WTC11 (cell line): ENCODE measurements around the gene KRT82. TPM values are rescaled to one million over a fixed set of nuclear protein-coding genes. Genes with fewer than 3 reads are reported as not detected.

Experiments used
- ATAC-seq: fragments of 200-7000 bp; cut with Tn5 transposase; 2 replicates; pipeline ENCODE4 v1.10.0; 2021; ENCODE audit warnings: mild to moderate bottlenecking, moderate library complexity
- Bru-seq: library from RNA; stranded (reverse); fragments of 400-500 nt; gene quantifications from one replicate; lab custom pipeline; 2021; lab: Mats Ljungman, UMichigan
- CTCF ChIA-PET: fragments of 300-600 bp; sonication (Branson Sonifier 250); formaldehyde crosslinking; loops from one replicate; lab custom pipeline; 2021; ENCODE audit warnings: antibody characterized with exemption; lab: Charles Lee
- POLR2A ChIA-PET: fragments of 350-600 bp; sonication (Branson Sonifier 250); formaldehyde crosslinking; loops from one replicate; lab custom pipeline; 2021; ENCODE audit warnings: antibody characterized with exemption; lab: Charles Lee
- DNase-seq: peaks from one replicate; pipeline ENCODE4 v3.0.0; 2021; ENCODE audit warnings: low spot score
- H3K27ac Mint-ChIP-seq: 2 replicates; pipeline ENCODE4 v1.8.0; 2021; ENCODE audit warnings: mixed read lengths
- H3K27me3 Mint-ChIP-seq: 2 replicates; pipeline ENCODE4 v1.8.0; 2021; ENCODE audit warnings: low read depth, mild to moderate bottlenecking, moderate library complexity, mixed read lengths
- H3K36me3 Mint-ChIP-seq: 2 replicates; pipeline ENCODE4 v1.8.0; 2021; ENCODE audit warnings: mixed read lengths
- H3K4me1 Mint-ChIP-seq: 2 replicates; pipeline ENCODE4 v1.8.0; 2022; ENCODE audit warnings: mixed read lengths
- H3K4me3 Mint-ChIP-seq: 2 replicates; pipeline ENCODE4 v1.8.0; 2021; ENCODE audit warnings: mild to moderate bottlenecking, moderate library complexity, mixed read lengths
- H3K9me3 Mint-ChIP-seq: 2 replicates; pipeline ENCODE4 v1.8.0; 2021; ENCODE audit warnings: mixed read lengths
- ATF1 ChIP-seq: sonication (generic); formaldehyde crosslinking; IDR thresholded peaks from 2 replicates; pipeline ENCODE4 v1.8.1; 2023; ENCODE audit warnings: mild to moderate bottlenecking, moderate library complexity, missing genetic modification reagents
- CREB1 ChIP-seq: sonication (generic); formaldehyde crosslinking; IDR thresholded peaks from 2 replicates; pipeline ENCODE4 v1.8.0; 2023; ENCODE audit warnings: mild to moderate bottlenecking, missing genetic modification reagents
- ESRRA ChIP-seq: sonication (generic); formaldehyde crosslinking; IDR thresholded peaks from 2 replicates; pipeline ENCODE4 v1.8.1; 2022; ENCODE audit warnings: mild to moderate bottlenecking, missing genetic modification reagents, borderline replicate concordance
- ETV6 ChIP-seq: sonication (generic); formaldehyde crosslinking; IDR thresholded peaks from 2 replicates; pipeline ENCODE4 v1.8.1; 2022; ENCODE audit warnings: mild to moderate bottlenecking, missing genetic modification reagents
- FOXJ3 ChIP-seq: sonication (generic); formaldehyde crosslinking; IDR thresholded peaks from 2 replicates; pipeline ENCODE4 v1.9.0; 2021; ENCODE audit warnings: missing genetic modification reagents, mild to moderate bottlenecking, borderline replicate concordance
- FOXP1 ChIP-seq: sonication (generic); formaldehyde crosslinking; IDR thresholded peaks from 2 replicates; pipeline ENCODE4 v1.8.0; 2022; ENCODE audit warnings: missing genetic modification reagents, mild to moderate bottlenecking, moderate library complexity, borderline replicate concordance
- HMGA2 ChIP-seq: fragments of 250-450 bp; sonication (Bioruptor Pico); IDR thresholded peaks from 2 replicates; pipeline ENCODE4 v1.4.0; 2021; ENCODE audit warnings: mild to moderate bottlenecking, moderate library complexity
- IRF2 ChIP-seq: sonication (generic); formaldehyde crosslinking; IDR thresholded peaks from 2 replicates; pipeline ENCODE4 v1.8.0; 2022; ENCODE audit warnings: low read depth, missing genetic modification reagents, borderline replicate concordance
- NFATC4 ChIP-seq: fragments of 250-450 bp; sonication (Bioruptor Pico); IDR thresholded peaks from 2 replicates; pipeline ENCODE4 v1.9.0; 2021; ENCODE audit warnings: mild to moderate bottlenecking
- NFE2L1 ChIP-seq: sonication (generic); formaldehyde crosslinking; IDR thresholded peaks from 2 replicates; pipeline ENCODE4 v1.8.1; 2023; ENCODE audit warnings: missing genetic modification reagents
- NR1H2 ChIP-seq: sonication (generic); formaldehyde crosslinking; IDR thresholded peaks from 2 replicates; pipeline ENCODE4 v1.9.0; 2021; ENCODE audit warnings: mild to moderate bottlenecking, moderate library complexity, missing genetic modification reagents
- NR3C1 ChIP-seq: sonication (generic); formaldehyde crosslinking; conservative IDR thresholded peaks from 2 replicates; pipeline ENCODE4 v1.8.1; 2023; ENCODE audit warnings: low read depth, mild to moderate bottlenecking, missing genetic modification reagents
- RELA ChIP-seq: sonication (generic); formaldehyde crosslinking; IDR thresholded peaks from 2 replicates; pipeline ENCODE4 v1.8.1; 2022; ENCODE audit warnings: missing genetic modification reagents, mild to moderate bottlenecking, borderline replicate concordance
- SOX15 ChIP-seq: fragments of 250-450 bp; sonication (Bioruptor Pico); IDR thresholded peaks from 2 replicates; pipeline ENCODE4 v1.9.0; 2021; ENCODE audit warnings: mild to moderate bottlenecking
- SP1 ChIP-seq: sonication (generic); formaldehyde crosslinking; conservative IDR thresholded peaks from 2 replicates; pipeline ENCODE4 v1.8.1; 2022; ENCODE audit warnings: missing genetic modification reagents
- ZNF416 ChIP-seq: fragments of 250-450 bp; sonication (Bioruptor Pico); IDR thresholded peaks from 2 replicates; pipeline ENCODE4 v1.9.0; 2021; ENCODE audit warnings: mild to moderate bottlenecking, inconsistent platforms
- ZNF423 ChIP-seq: fragments of 250-450 bp; sonication (Bioruptor Pico); IDR thresholded peaks from 2 replicates; pipeline ENCODE4 v2.1.2; 2022; ENCODE audit warnings: mild to moderate bottlenecking, moderate library complexity
- long read RNA-seq, 3 experiments: library from RNA in 1 of 3; library from capped mRNA in 1 of 3; library from polyadenylated mRNA in 1 of 3; unstranded in 2 of 3; stranded (forward) in 1 of 3; transcript quantifications; one replicate each; pipeline ENCODE4 v2.0.0, GENCODE V29; 2021
- total RNA-seq: library from RNA; stranded (reverse); gene quantifications from 3 replicates; pipeline ENCODE4 v1.2.3, GENCODE V29; 2021
- TF ChIP-seq, protein P1 (sequence below): sonication (generic); formaldehyde crosslinking; IDR thresholded peaks from 2 replicates; pipeline ENCODE4 v1.8.1; 2022; ENCODE audit warnings: mild to moderate bottlenecking, missing genetic modification reagents, moderate library complexity, borderline replicate concordance
- TF ChIP-seq, protein P2 (sequence below): sonication (generic); formaldehyde crosslinking; IDR thresholded peaks from 2 replicates; pipeline ENCODE4 v1.8.1; 2023; ENCODE audit warnings: mild to moderate bottlenecking, missing genetic modification reagents, borderline replicate concordance
- TF ChIP-seq, protein P3 (sequence below): fragments of 250-450 bp; sonication (Bioruptor Pico); IDR thresholded peaks from 2 replicates; pipeline ENCODE4 v1.9.0; 2021; ENCODE audit warnings: moderate library complexity, mild to moderate bottlenecking, inconsistent platforms, borderline replicate concordance
- TF ChIP-seq, protein P4 (sequence below): sonication (generic); formaldehyde crosslinking; IDR thresholded peaks from 2 replicates; pipeline ENCODE4 v1.8.1; 2022; ENCODE audit warnings: low read depth, missing genetic modification reagents, borderline replicate concordance
- TF ChIP-seq, protein P5 (sequence below): sonication (generic); formaldehyde crosslinking; IDR thresholded peaks from 2 replicates; pipeline ENCODE4 v1.8.1; 2022; ENCODE audit warnings: missing genetic modification reagents, borderline replicate concordance

The KRT82 gene
- total RNA-seq (not detected in 3 replicates), Bru-seq, nascent RNA (not detected)
- long read RNA-seq, experiment 1, result 0 reads
- long read RNA-seq, experiment 2, result 0 reads
- long read RNA-seq, experiment 3, result 0 reads

DNA sequence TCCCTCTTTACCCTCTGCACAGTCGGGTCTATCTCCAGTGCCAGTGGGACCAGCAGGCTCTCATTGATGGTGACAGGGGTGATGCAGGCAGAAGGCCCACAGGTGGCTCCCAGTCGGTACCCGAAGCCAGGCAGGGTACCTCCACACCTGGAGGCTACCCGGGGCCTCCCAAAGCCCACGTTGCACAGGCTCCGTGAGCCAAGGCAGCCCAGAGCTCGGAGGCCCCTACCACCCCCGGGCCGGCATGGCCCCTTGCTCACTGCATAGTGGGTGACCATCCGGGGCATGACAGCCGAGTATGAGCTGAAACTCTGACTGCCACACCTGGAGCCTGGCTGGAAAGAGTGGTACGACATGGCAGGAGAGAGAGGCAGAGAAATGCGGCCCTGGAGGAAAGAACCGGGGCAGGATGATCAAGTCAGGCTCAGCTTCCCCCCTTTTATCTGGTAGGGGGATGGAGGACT lies at the start of gene KRT82:
TSS of gene KRT82 (minus strand) at position 414 of the 464 bp plus-strand sequence. CDS start at position 356, 58 bp downstream.
- POLR2A ChIA-PET, result no interaction called here
- no peaks in the 10 kb centered on the region; the same call in 1 of the 2 replicates for H3K27me3 Mint-ChIP-seq
- ATAC-seq, result no peak
- peaks cover 4% of the 10 kb centered on the region for H3K36me3 Mint-ChIP-seq
- H3K9me3 Mint-ChIP-seq, result peaks cover 11% of the 10 kb centered on the region
- H3K27ac Mint-ChIP-seq, result no peak within 1 kb of the TSS
- no peak for TF ChIP-seq FOXJ3
- TF ChIP-seq, protein P1, sequence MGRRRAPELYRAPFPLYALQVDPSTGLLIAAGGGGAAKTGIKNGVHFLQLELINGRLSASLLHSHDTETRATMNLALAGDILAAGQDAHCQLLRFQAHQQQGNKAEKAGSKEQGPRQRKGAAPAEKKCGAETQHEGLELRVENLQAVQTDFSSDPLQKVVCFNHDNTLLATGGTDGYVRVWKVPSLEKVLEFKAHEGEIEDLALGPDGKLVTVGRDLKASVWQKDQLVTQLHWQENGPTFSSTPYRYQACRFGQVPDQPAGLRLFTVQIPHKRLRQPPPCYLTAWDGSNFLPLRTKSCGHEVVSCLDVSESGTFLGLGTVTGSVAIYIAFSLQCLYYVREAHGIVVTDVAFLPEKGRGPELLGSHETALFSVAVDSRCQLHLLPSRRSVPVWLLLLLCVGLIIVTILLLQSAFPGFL (CRISPR knock-in tag), result no peak
- no peak for TF ChIP-seq ZNF423
- no peak for TF ChIP-seq CREB1 (CRISPR knock-in tag)
- no peak for TF ChIP-seq ATF1 (CRISPR knock-in tag)
- no peak for TF ChIP-seq SP1 (CRISPR knock-in tag)
- TF ChIP-seq NR3C1 (CRISPR knock-in tag), result no peak
- TF ChIP-seq, all 79 proteins: peak for 0
- CTCF ChIA-PET, result interaction anchor here (0.6 to 1.6 kb wide), 2 partner anchors 10 to 463 kb away, joined by 3 to 8 read pairs; no protein-coding TSS in a partner anchor
- Mint-ChIP-seq H3K4me3 (no peak within 1 kb of the TSS), H3K4me1 (peaks cover 9% of the 10 kb centered on the region)
- no peak for DNase-seq

DNA sequence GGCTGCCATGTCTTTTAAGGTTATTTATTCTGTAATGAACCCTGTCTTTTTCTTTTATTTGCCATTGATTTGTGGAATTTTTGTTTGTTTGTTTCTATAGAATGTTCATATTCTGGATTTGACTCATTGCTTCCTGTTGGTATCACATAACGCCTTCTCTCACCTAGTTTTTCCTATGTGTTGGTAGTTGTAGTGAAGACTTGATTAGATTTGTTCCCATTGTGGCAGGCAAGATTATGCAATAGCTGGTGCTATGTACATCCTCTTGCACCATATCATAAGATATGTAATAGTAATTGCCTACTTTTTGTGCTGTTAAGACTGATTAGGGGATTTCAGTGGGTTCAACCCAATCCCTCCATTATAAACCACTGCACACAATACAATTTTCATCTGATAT lies 49.7 kb upstream of the KRT82 start:
- ChIA-PET CTCF (no interaction called here), POLR2A (no interaction called here)
- Mint-ChIP-seq H3K36me3 (no peaks in the 10 kb centered on the region), H3K4me1 (peaks cover 14% of the 10 kb centered on the region), H3K9me3 (no peaks in the 10 kb centered on the region), H3K4me3 (no peak overlapping the region), H3K27ac (no peak overlapping the region), H3K27me3 (no peaks in the 10 kb centered on the region)
- DNase-seq (no peak), ATAC-seq (no peak)
- TF ChIP-seq RELA (no peak), NFE2L1 (CRISPR knock-in tag) (no peak), NFATC4 (no peak), SOX15 (CRISPR knock-in tag) (no peak), ZNF423 (no peak), ETV6 (CRISPR knock-in tag) (no peak), HMGA2 (CRISPR knock-in tag) (no peak), ZNF416 (CRISPR knock-in tag) (no peak), NR1H2 (CRISPR knock-in tag) (no peak), FOXP1 (CRISPR knock-in tag) (no peak), IRF2 (CRISPR knock-in tag) (no peak), ESRRA (CRISPR knock-in tag) (no peak)
- TF ChIP-seq, protein P2, sequence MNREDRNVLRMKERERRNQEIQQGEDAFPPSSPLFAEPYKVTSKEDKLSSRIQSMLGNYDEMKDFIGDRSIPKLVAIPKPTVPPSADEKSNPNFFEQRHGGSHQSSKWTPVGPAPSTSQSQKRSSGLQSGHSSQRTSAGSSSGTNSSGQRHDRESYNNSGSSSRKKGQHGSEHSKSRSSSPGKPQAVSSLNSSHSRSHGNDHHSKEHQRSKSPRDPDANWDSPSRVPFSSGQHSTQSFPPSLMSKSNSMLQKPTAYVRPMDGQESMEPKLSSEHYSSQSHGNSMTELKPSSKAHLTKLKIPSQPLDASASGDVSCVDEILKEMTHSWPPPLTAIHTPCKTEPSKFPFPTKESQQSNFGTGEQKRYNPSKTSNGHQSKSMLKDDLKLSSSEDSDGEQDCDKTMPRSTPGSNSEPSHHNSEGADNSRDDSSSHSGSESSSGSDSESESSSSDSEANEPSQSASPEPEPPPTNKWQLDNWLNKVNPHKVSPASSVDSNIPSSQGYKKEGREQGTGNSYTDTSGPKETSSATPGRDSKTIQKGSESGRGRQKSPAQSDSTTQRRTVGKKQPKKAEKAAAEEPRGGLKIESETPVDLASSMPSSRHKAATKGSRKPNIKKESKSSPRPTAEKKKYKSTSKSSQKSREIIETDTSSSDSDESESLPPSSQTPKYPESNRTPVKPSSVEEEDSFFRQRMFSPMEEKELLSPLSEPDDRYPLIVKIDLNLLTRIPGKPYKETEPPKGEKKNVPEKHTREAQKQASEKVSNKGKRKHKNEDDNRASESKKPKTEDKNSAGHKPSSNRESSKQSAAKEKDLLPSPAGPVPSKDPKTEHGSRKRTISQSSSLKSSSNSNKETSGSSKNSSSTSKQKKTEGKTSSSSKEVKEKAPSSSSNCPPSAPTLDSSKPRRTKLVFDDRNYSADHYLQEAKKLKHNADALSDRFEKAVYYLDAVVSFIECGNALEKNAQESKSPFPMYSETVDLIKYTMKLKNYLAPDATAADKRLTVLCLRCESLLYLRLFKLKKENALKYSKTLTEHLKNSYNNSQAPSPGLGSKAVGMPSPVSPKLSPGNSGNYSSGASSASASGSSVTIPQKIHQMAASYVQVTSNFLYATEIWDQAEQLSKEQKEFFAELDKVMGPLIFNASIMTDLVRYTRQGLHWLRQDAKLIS (CRISPR knock-in tag), result no peak
- TF ChIP-seq, protein P3, sequence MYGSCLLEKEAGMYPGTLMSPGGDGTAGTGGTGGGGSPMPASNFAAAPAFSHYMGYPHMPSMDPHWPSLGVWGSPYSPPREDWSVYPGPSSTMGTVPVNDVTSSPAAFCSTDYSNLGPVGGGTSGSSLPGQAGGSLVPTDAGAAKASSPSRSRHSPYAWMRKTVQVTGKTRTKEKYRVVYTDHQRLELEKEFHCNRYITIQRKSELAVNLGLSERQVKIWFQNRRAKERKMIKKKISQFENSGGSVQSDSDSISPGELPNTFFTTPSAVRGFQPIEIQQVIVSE (CRISPR knock-in tag), result no peak
- TF ChIP-seq, protein P4, sequence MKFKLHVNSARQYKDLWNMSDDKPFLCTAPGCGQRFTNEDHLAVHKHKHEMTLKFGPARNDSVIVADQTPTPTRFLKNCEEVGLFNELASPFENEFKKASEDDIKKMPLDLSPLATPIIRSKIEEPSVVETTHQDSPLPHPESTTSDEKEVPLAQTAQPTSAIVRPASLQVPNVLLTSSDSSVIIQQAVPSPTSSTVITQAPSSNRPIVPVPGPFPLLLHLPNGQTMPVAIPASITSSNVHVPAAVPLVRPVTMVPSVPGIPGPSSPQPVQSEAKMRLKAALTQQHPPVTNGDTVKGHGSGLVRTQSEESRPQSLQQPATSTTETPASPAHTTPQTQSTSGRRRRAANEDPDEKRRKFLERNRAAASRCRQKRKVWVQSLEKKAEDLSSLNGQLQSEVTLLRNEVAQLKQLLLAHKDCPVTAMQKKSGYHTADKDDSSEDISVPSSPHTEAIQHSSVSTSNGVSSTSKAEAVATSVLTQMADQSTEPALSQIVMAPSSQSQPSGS (CRISPR knock-in tag), result no peak
- TF ChIP-seq, protein P5, sequence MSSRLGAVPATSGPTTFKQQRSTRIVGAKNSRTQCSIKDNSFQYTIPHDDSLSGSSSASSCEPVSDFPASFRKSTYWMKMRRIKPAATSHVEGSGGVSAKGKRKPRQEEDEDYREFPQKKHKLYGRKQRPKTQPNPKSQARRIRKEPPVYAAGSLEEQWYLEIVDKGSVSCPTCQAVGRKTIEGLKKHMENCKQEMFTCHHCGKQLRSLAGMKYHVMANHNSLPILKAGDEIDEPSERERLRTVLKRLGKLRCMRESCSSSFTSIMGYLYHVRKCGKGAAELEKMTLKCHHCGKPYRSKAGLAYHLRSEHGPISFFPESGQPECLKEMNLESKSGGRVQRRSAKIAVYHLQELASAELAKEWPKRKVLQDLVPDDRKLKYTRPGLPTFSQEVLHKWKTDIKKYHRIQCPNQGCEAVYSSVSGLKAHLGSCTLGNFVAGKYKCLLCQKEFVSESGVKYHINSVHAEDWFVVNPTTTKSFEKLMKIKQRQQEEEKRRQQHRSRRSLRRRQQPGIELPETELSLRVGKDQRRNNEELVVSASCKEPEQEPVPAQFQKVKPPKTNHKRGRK (CRISPR knock-in tag), result no peak
